Neural progenitor cell (in vitro differentiated cells): ENCODE results near the gene MAJIN. TPM values are rescaled to one million over a fixed set of nuclear protein-coding genes. Genes with fewer than 3 reads are reported as not detected.

ENCODE experiments used
- DNase-seq: peaks from one replicate; pipeline ENCODE4 v3.0.0-alpha.2; 2016; ENCODE audit warnings: low spot score
- H2AFZ ChIP-seq: fragments of 200-600 bp; sonication (generic); replicated peaks from 2 replicates; pipeline ENCODE4 v1.6.1; 2016; ENCODE audit warnings: antibody characterized with exemption
- H3F3A ChIP-seq: fragments of 200-600 bp; sonication (generic); 2 replicates; pipeline ENCODE4 v1.6.1; 2016; ENCODE audit warnings: antibody characterized with exemption, low read depth
- H3K27ac ChIP-seq: fragments of 200-600 bp; sonication (generic); 2 replicates; pipeline ENCODE4 v1.5.1; 2016; ENCODE audit warnings: mild to moderate bottlenecking
- H3K27me3 ChIP-seq: fragments of 200-600 bp; sonication (generic); 2 replicates; pipeline ENCODE4 v1.6.1; 2016; ENCODE audit warnings: mild to moderate bottlenecking, moderate library complexity
- H3K36me3 ChIP-seq: fragments of 200-600 bp; sonication (generic); 2 replicates; pipeline ENCODE4 v1.5.1; 2016
- H3K4me1 ChIP-seq: fragments of 200-600 bp; sonication (generic); 2 replicates; pipeline ENCODE4 v1.6.1; 2016; ENCODE audit warnings: mixed run types
- H3K4me2 ChIP-seq: fragments of 200-600 bp; sonication (generic); 2 replicates; pipeline ENCODE4 v1.6.1; 2016
- H3K4me3 ChIP-seq: fragments of 200-600 bp; sonication (generic); 2 replicates; pipeline ENCODE4 v1.5.1; 2016
- H3K79me2 ChIP-seq: fragments of 200-600 bp; sonication (generic); 2 replicates; pipeline ENCODE4 v1.6.1; 2016; ENCODE audit warnings: low read depth
- H3K9ac ChIP-seq: fragments of 200-600 bp; sonication (generic); 2 replicates; pipeline ENCODE4 v1.6.1; 2016
- H3K9me3 ChIP-seq: fragments of 200-600 bp; sonication (generic); 2 replicates; pipeline ENCODE4 v1.5.1; 2016; ENCODE audit warnings: low read depth
- H4K20me1 ChIP-seq: fragments of 200-600 bp; sonication (generic); 2 replicates; pipeline ENCODE4 v1.6.1; 2016; ENCODE audit warnings: low read depth
- H3K27ac Mint-ChIP-seq: 3 replicates; pipeline ENCODE4 v1.8.0; 2021; ENCODE audit warnings: mixed read lengths
- H3K27me3 Mint-ChIP-seq: 2 replicates; pipeline ENCODE4 v1.8.0; 2022; ENCODE audit warnings: low read depth, mild to moderate bottlenecking, inconsistent platforms, moderate library complexity, mixed read lengths; ENCODE audit not compliant: insufficient read depth
- H3K36me3 Mint-ChIP-seq: 3 replicates; pipeline ENCODE4 v1.8.0; 2021; ENCODE audit warnings: mixed read lengths
- H3K4me1 Mint-ChIP-seq: 3 replicates; pipeline ENCODE4 v1.8.0; 2021; ENCODE audit warnings: mixed read lengths
- H3K4me3 Mint-ChIP-seq: 3 replicates; pipeline ENCODE4 v1.8.0; 2021; ENCODE audit warnings: mild to moderate bottlenecking, moderate library complexity, mixed read lengths
- H3K9me3 Mint-ChIP-seq: 3 replicates; pipeline ENCODE4 v1.8.0; 2020; ENCODE audit warnings: mixed read lengths
- CTCF ChIP-seq: fragments of 200-600 bp; sonication (generic); IDR thresholded peaks from 2 replicates; pipeline ENCODE4 v1.5.1; 2017; ENCODE audit warnings: antibody characterized with exemption, mild to moderate bottlenecking
- EZH2 ChIP-seq: fragments of 200-600 bp; sonication (generic); IDR thresholded peaks from 2 replicates; pipeline ENCODE4 v1.6.1; 2017; ENCODE audit warnings: antibody characterized with exemption, mild to moderate bottlenecking, moderate library complexity
- EZH2phosphoT487 ChIP-seq: fragments of 200-600 bp; sonication (generic); IDR thresholded peaks from 2 replicates; pipeline ENCODE4 v1.6.1; 2017; ENCODE audit warnings: antibody characterized with exemption
- total RNA-seq: library from RNA; depleted of rRNA; stranded (reverse); fragments of >200 nt; gene quantifications from 2 replicates; pipeline ENCODE4 v1.2.3, GENCODE V29; 2015; ENCODE audit warnings: low replicate concordance

The MAJIN gene
- total RNA-seq, 1 donor from 2014 or later: not detected

DNA sequence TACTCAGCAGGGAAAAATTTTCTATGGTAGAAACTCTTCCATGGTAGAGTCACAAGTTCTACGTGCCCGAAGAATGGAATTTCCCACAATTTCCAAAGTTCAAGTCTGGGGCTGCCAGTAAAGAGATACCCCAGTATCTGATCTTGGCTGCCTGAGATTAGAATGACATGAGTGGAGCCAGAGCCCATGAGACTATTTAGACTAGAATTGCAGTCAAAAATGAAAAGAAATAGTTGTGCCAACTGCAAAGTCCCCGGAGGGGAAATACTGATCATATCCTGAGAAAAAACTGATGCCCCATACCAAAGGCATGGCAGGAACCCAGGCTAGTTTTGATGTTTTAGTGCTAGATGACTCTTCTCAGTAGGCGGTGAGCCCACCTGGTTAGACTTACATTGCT, 11.2 kb downstream of the MAJIN start:
- no peaks in the 10 kb centered on the region for H3K27me3 ChIP-seq
- Mint-ChIP-seq H3K27ac (no peak overlapping the region), H3K9me3 (no peaks in the 10 kb centered on the region), H3K4me1 (peaks cover 4% of the 10 kb centered on the region), H3K4me3 (no peak overlapping the region), H3K36me3 (no peaks in the 10 kb centered on the region), H3K27me3 (no peaks in the 10 kb centered on the region)
- no peak overlapping the region for H3K4me3 ChIP-seq
- no peak overlapping the region for H3K27ac ChIP-seq
- H3F3A ChIP-seq: no peaks in the 10 kb centered on the region
- no peak for DNase-seq
- no peak overlapping the region for H3K4me2 ChIP-seq
- H3K9ac ChIP-seq: no peak overlapping the region
- no peak overlapping the region for H2AFZ ChIP-seq
- H3K9me3 ChIP-seq: no peaks in the 10 kb centered on the region
- TF ChIP-seq EZH2: no peak
- TF ChIP-seq EZH2phosphoT487: no peak
- TF ChIP-seq CTCF: no peak
- H3K79me2 ChIP-seq: no peaks in the 10 kb centered on the region
- H3K4me1 ChIP-seq: peaks cover 2% of the 10 kb centered on the region
- no peaks in the 10 kb centered on the region for H3K36me3 ChIP-seq
- H4K20me1 ChIP-seq: no peaks in the 10 kb centered on the region

GRCh38 chr11:64959498-64959897, 12.4 kb downstream of the MAJIN start:
- Histone ChIP-seq H3K9me3 (no peaks in the 10 kb centered on the region), H3K27me3 (no peaks in the 10 kb centered on the region), H3K36me3 (no peaks in the 10 kb centered on the region), H3K4me2 (no peak overlapping the region), H3F3A (no peaks in the 10 kb centered on the region), H3K9ac (no peak overlapping the region), H3K4me1 (no peaks in the 10 kb centered on the region), H4K20me1 (no peaks in the 10 kb centered on the region), H3K27ac (no peak overlapping the region), H2AFZ (no peak overlapping the region), H3K4me3 (no peak overlapping the region), H3K79me2 (no peaks in the 10 kb centered on the region)
- no peak for TF ChIP-seq EZH2phosphoT487
- no peak for TF ChIP-seq CTCF
- TF ChIP-seq EZH2: no peak
- DNase-seq: no peak
- H3K36me3 Mint-ChIP-seq: no peaks in the 10 kb centered on the region
- H3K9me3 Mint-ChIP-seq: no peaks in the 10 kb centered on the region
- H3K4me1 Mint-ChIP-seq: no peaks in the 10 kb centered on the region
- no peak overlapping the region for H3K27ac Mint-ChIP-seq
- H3K27me3 Mint-ChIP-seq: no peaks in the 10 kb centered on the region
- no peak overlapping the region for H3K4me3 Mint-ChIP-seq

GRCh38 chr11:64954201-64954600, 17.7 kb downstream of the MAJIN start:
- H3K9me3 ChIP-seq: no peaks in the 10 kb centered on the region
- H3K27ac Mint-ChIP-seq: no peak overlapping the region
- no peak for TF ChIP-seq EZH2
- no peak for TF ChIP-seq EZH2phosphoT487
- TF ChIP-seq CTCF: no peak
- H3K27ac ChIP-seq: no peak overlapping the region
- H3K36me3 ChIP-seq: no peaks in the 10 kb centered on the region
- DNase-seq: no peak
- H2AFZ ChIP-seq: peak overlapping the region; percentile 21
- no peaks in the 10 kb centered on the region for H3K9me3 Mint-ChIP-seq
- H3K27me3 Mint-ChIP-seq: peaks cover 2% of the 10 kb centered on the region
- H3K4me2 ChIP-seq: no peak overlapping the region
- H3K4me1 Mint-ChIP-seq: no peaks in the 10 kb centered on the region
- no peak overlapping the region for H3K4me3 ChIP-seq
- H3K27me3 ChIP-seq: no peaks in the 10 kb centered on the region
- H3K4me1 ChIP-seq: no peaks in the 10 kb centered on the region
- H4K20me1 ChIP-seq: no peaks in the 10 kb centered on the region
- H3K9ac ChIP-seq: no peak overlapping the region
- H3F3A ChIP-seq: no peaks in the 10 kb centered on the region
- H3K79me2 ChIP-seq: no peaks in the 10 kb centered on the region
- H3K36me3 Mint-ChIP-seq: no peaks in the 10 kb centered on the region
- H3K4me3 Mint-ChIP-seq: no peak overlapping the region
